Glomerular visceral epithelial cell (primary cell): ENCODE measurements around the gene KRTAP8-1.

Experiments
- DNase-seq: peaks from one replicate; pipeline ENCODE4 v3.0.0-alpha.2; 2016; ENCODE audit errors: extremely low spot score

Gene KRTAP8-1, protein sequence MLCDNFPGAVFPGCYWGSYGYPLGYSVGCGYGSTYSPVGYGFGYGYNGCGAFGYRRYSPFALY

DNA sequence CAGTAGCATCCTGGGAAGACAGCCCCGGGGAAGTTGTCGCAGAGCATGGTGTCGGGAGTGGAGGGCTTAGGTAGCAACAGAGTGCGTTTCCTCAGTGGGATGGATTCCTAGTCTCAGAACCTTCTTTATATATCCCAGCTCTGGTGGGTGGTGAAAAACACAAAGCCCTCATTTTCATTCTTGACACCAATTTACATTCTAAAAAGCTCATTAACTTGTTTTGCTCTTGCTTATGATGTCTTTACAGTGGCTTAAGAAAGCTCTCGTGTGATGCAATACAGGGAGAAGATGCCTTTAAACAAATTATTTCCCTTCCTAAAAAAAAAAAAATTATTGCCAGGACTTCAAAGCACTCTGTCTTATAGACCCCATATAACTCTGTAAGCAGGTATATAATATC is at the start of gene KRTAP8-1:
KRTAP8-1 (minus strand) TSS at position 101 of the 400 bp plus-strand sequence; CDS start at position 47, 54 bp downstream.
- DNase-seq = no peak

DNA sequence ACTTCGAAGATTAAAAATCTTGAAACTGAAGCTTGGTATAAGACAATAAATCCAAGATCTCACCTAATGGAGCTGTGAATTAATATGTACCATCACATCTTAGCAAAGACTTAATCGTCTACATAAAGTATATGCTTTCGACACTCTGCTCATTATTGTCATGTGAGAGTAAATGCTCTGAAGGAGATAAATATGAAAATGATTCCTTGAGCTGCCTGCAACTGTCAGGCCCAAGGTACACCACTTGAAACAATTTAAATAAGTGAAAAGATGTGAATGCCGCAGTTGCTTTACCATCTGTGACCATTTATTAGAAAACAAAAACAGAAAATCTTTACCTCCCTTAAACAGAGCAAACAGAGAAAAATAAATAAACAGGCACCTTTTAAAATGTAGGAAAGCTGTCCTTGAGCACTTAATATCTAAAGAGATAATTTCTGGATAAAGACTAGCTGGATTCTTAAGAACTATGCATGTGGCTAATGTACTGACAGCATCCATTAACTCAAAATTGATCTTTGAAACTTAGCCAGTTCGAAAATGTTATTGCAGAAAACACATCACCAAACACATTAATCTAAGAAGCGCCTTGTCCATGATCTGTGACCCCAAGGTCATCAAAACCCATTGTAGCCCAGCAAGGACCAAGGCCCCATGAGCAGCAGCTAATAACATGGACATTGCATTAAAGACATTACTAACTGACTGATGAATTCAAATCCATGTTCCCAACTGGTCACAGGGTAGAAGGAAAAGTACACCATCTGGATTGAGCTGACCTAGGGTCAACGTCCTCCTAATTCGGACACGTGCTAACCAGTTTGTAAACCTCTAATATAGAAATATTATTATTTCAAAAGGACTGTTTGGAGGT is 34.8 kb upstream of the KRTAP8-1 start:
- no peak for DNase-seq

DNA sequence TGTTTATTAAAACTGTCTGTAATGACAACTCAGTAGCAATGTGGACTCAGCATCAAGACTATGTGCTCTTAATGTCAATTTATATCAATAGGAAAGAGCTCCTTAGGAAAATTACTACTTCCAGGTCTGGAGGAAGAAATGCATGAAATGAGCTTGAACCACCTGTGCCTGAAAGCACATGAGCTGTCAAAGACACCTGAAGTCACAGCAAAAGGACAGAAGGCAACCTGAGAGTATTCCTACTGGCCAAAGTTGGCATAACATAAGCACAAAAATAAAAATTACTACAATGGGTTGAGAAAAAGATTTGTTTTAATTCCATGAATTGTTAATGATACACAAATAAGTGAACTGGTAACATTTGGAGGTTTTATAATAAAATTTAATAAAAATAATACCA is 29.9 kb upstream of the KRTAP8-1 start:
- no peak for DNase-seq

DNA sequence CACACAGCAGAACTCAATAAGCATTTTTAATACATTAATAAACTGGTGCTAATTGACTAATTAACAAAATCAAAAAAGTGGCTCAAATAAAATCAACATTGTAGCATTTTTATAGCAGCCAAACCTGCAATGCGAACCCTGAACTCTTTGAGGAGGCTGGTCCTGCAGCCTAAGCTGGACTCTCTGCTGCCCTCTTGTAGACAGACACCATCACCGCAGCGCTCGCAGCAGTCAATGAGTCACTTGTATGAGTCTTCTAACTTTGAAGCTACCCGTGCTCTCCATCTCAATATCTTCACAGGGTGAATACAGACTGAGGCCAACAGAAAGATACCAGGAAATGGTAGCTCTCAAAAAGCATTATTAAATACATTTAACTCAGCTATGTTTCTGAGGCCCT is 26.2 kb upstream of the KRTAP8-1 start:
- DNase-seq = no peak

DNA sequence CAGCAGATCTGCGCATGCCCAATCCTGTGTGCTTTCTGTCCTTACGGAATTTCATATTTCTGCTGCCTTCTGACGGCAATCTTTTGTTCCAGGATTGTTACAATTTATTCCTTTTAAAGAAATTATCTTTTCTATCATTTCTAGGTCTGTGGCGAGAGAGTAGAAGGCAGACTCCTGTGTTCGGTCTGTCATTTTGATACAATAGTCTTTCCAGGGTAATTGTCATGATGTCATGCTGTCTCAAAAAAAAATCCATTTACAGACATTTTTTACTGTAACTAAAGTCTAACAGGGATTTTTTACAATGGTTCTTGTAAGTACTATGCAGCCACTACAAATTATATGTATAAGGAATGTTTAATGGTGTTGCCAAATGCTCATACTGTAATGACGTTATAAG is 25.5 kb upstream of the KRTAP8-1 start:
- no peak for DNase-seq

DNA sequence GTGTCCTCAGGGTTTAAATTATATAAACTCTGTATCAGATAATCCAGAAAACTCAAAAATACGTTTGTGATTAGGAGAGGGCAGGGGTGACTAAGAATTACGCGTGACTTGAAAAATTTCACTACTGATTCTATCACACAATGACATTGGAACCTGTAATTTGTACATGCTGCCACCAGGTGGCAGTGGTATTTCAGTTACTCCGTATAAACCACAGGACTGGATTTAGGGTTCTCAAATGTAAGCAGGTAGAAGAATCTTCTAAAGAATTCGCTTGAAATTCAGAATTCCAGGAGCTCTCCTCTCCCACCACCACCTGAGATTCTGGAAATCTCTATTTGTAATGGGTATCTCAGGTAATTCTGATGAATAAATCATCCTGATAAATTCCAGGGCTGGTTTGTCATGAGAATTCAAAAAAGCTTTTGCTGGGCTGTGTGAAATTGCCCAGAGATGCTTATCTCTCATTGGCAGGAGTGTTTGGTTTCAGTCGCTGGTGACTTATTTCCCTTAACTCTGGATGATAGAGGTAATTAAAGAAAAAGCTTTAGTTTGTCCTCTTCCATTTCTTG is 18.2 kb upstream of the KRTAP8-1 start:
- no peak for DNase-seq

DNA sequence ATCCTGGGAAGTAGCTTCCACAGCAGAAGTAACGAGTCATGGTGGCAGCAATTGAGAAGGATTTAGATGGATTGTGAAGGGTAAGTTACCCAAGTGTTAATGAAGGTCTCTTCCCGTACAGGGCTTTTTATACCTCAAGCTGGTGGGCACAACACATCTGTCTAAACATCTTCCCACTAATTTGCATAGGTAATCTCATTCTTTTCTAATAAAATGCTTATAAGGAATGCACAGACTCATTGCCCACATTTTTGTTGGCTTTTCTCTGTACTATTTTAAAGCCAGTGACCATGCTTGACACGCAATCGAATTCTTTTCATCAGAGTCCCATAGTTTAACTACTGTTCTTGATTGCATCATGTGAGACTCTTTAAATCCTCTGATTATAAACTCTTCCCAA is 16.6 kb upstream of the KRTAP8-1 start, which contains the start of gene KRTAP7-1:
KRTAP7-1 (minus strand) TSS at position 101 of the 400 bp plus-strand sequence; CDS start at position 40, 61 bp downstream.
- no peak for DNase-seq

DNA sequence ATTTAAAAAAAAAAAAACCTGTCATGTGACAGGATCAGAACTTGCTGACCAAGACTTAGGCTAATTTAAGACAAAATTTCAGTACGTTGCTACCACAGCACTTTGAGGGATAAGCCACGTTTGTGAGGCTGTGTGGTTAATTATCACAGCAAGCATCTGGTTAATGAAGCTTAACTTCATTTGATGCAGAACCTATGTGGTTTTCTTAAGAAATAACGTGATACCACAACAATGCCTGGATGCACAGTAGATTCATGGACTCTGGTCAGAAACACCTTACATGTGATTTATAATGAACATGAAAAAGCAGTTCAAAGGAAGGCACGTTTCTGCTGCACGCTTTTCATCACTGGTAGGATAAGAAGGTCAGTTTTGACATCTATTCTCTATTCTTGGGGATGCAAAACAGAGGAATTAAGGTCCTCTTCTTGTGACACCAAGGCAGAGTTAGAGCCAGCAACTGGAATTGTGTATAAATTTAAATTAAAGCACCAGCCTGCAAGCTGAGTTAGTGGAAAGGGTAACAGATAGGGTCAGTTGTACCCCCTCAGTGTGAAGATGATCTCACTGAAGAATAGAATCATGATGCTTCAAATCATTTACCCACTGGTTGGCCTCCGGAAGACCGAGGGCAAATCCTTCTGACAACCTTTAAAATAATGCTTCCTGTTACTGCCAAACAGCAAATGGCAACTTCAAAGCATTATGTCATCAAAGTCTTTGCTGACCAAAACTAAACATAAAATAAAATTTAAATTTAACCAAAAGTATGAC is 6.0 kb upstream of the KRTAP8-1 start:
- no peak for DNase-seq

DNA sequence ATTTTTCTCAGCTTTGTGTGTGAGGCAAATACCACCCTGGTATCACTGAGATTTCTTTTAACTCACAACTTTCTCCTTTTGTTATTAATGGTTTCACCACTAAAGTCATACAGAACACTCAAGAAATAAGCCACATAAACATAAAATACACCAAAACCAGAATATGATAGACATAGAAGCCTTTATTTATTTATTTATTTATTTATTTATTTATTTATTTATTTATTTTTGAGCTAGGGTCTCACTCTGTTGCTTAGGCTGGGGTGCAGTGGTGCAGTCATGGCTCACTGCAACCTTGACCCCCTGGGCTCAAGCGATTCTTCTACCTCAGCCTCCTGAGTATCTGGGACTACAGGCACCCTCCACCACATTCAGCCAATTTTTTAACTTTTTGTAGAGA is 12.5 kb downstream of the KRTAP8-1 start:
- no peak for DNase-seq

DNA sequence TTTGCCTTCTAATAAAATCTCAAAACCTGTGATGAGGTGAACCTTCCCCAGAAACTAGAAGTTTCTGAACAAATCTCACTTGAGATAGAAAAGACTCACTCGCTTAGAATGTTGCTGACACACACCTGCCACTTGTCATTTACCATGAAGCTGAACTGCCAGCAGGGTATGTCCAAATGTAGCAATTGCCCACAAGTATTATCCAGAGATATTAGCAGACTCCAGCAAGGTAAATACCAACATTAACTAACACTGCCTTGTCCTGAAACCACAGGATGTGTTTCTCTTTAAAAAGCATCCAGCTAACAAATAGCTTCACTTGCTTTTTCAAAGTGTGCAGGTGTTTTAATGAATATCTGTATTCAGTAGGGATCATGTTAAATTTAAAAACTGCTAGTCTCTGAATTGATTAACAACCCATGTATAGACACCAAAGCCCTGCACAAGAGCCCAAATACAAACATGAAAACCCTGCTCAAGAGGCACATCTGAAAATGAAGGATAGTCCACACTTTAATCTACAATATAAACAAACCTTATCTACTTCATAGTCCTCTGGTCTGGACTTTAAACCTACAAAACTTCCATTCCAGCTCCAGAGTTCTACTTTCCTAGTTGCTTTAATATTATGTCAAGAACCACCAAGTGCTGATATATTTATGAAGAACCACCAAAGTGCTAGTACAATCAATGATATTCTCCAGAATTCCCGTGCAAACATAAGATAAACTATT is 19.3 kb downstream of the KRTAP8-1 start:
- no peak for DNase-seq

DNA sequence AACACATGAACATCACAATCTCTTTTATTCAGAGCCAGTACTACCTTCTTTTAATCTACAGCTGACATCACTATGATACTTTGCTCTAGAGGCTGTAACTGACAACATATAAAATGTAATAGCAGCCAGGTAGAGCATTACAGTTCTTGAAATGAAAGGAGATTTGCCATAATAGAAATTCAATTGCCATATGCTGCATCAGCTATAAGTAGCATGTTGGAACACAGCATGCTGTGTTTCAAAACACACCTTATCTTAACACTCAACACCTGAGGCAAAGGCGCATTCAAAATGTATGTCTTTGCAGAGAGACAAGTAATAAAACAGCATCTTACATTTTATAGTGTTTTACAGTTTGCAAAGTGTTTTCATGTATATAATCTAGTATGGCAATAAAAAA is 33.8 kb downstream of the KRTAP8-1 start:
- DNase-seq = no peak

DNA sequence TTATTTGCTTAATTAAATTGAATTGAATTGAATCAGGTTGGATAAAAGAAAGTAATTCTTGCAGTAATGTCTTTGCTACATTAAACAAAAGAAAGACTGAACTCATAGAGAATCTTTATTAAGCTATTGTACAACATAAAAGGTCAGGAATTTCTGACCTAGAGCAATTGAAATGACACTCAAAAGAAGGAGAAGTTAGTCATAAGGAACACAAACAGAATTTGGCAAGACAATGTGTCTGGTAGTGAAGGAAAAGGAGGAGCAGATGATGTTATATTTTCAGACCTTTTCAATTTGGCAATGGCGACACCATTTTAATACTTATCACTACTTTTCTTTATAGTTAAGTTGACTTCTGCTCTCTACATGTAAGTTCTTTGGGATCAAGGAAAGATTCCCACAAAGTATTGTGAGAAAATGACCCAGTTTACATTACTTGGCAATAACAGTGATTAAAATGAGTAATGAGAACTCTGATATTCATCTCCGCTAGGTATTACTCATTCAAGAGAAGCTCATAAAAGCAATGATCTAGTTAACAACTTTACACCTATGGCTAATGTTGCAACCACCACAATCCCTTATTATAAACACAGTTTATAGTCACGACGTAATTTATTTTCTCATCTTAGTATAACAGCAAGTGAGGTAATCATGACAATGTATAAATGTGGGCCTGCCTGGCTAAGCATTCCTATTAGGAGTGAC is 43.2 kb downstream of the KRTAP8-1 start:
- no peak for DNase-seq
